Activated B cell treated with CpG ODN at 0.5 μM for 24 hours (primary cell): Measurements from ENCODE around the gene CDC14A. TPM values are rescaled to one million over a fixed set of nuclear protein-coding genes. Genes with fewer than 3 reads are reported as not detected.

Experiments used
- ATAC-seq: fragments of 200-7000 bp; cut with Tn5 transposase; one replicate; pipeline ENCODE4 v1.10.0; 2021; ENCODE audit warnings: low read depth, mild to moderate bottlenecking, moderate library complexity
- CTCF ChIA-PET: fragments of 350-600 bp; sonication (Branson Sonifier 250); formaldehyde crosslinking; loops from one replicate; lab custom pipeline; 2021; ENCODE audit warnings: antibody characterized with exemption; lab: Charles Lee
- POLR2A ChIA-PET: fragments of 350-600 bp; sonication (Branson Sonifier 250); formaldehyde crosslinking; loops from one replicate; lab custom pipeline; 2021; ENCODE audit warnings: antibody characterized with exemption; lab: Charles Lee
- DNase-seq: peaks from one replicate; pipeline ENCODE4 v3.0.0; 2022
- H3K27ac Mint-ChIP-seq: one replicate; pipeline ENCODE4 v1.8.0; 2020; ENCODE audit warnings: mixed read lengths
- H3K27me3 Mint-ChIP-seq: one replicate; pipeline ENCODE4 v1.8.0; 2021; ENCODE audit warnings: mixed read lengths
- H3K36me3 Mint-ChIP-seq: one replicate; pipeline ENCODE4 v1.8.0; 2021; ENCODE audit warnings: low read depth, mixed read lengths
- H3K4me1 Mint-ChIP-seq: one replicate; pipeline ENCODE4 v1.8.0; 2021; ENCODE audit warnings: mixed read lengths
- H3K4me3 Mint-ChIP-seq: one replicate; pipeline ENCODE4 v1.8.0; 2020; ENCODE audit warnings: mild to moderate bottlenecking, mixed read lengths
- H3K9me3 Mint-ChIP-seq: one replicate; pipeline ENCODE4 v1.8.0; 2020; ENCODE audit warnings: mixed read lengths
- CTCF ChIP-seq: fragments of 200-600 bp; IDR thresholded peaks from one replicate; pipeline ENCODE4 v1.8.0; 2022; ENCODE audit warnings: antibody characterized with exemption, mild to moderate bottlenecking
- intact Hi-C: fragments of 100-400 bp; cut with micrococcal nuclease; formaldehyde crosslinking; loops from one replicate; pipeline ENCODE4 v1.15.1; 2024
- total RNA-seq: library from RNA; stranded (reverse); gene quantifications from 2 replicates; pipeline ENCODE4 v1.2.3, GENCODE V29; 2022

CDC14A gene
- total RNA-seq, 1 donor from 2014 or later: 16.8 TPM

- H3K27me3 Mint-ChIP-seq: no peaks in the 10 kb centered on the region
- no peak for DNase-seq
- ATAC-seq: no peak
- H3K4me3 Mint-ChIP-seq: no peak overlapping the region
- H3K27ac Mint-ChIP-seq: no peak overlapping the region
- intact Hi-C loops: no loop called here
- CTCF ChIA-PET: interaction anchor here (1.6 kb wide), 1 partner anchor 22 kb away, joined by 7 read pairs; no protein-coding TSS in a partner anchor
- TF ChIP-seq CTCF: no peak
- H3K4me1 Mint-ChIP-seq: peaks cover 6% of the 10 kb centered on the region
- POLR2A ChIA-PET: no interaction called here
- no peaks in the 10 kb centered on the region for H3K9me3 Mint-ChIP-seq
- H3K36me3 Mint-ChIP-seq: peaks cover 23% of the 10 kb centered on the region
Measured at GRCh38 chr1:100433563-100433962, 81.3 kb downstream of the CDC14A start.

DNA sequence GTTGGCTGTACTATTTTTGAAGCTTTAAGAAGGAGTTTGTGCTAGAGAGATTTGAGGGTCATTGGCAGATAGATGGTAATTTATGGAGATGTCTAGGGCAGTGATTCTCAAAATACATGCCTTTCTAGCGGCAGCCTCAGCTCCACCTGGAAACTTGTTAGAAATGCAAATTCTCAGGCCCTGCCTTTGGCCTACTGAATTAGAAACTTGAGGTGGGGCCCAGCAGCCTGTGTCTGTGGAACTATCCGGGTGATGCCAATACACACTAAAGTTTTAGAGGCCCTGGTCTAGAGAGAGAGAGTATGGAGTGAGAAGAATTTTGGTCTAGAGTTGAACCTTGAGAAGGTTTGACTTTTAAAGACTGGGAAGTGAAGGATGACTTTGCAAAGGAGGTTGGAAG is 82.5 kb downstream of the CDC14A start:
- Mint-ChIP-seq H3K27ac (no peak overlapping the region), H3K36me3 (peaks cover 28% of the 10 kb centered on the region), H3K9me3 (no peaks in the 10 kb centered on the region), H3K4me1 (peaks cover 7% of the 10 kb centered on the region), H3K27me3 (no peaks in the 10 kb centered on the region), H3K4me3 (no peak overlapping the region)
- DNase-seq (no peak), ATAC-seq (no peak)
- CTCF ChIA-PET: no interaction called here
- POLR2A ChIA-PET: no interaction called here
- intact Hi-C loops: no loop called here
- TF ChIP-seq CTCF: no peak

- Mint-ChIP-seq H3K27ac (no peak overlapping the region), H3K4me3 (no peak overlapping the region), H3K36me3 (peaks cover 22% of the 10 kb centered on the region), H3K27me3 (no peaks in the 10 kb centered on the region), H3K9me3 (no peaks in the 10 kb centered on the region), H3K4me1 (peaks cover 19% of the 10 kb centered on the region)
- no peak for ATAC-seq
- no peak for DNase-seq
- intact Hi-C loops: no loop called here
- POLR2A ChIA-PET: interaction anchor here (0.6 kb wide), 2 partner anchors 228 to 625 kb away, joined by 3 to 8 read pairs; no protein-coding TSS in a partner anchor
- TF ChIP-seq CTCF: no peak
- CTCF ChIA-PET: no interaction called here
Measured at GRCh38 chr1:100438375-100438774, 86.1 kb downstream of the CDC14A start.

DNA sequence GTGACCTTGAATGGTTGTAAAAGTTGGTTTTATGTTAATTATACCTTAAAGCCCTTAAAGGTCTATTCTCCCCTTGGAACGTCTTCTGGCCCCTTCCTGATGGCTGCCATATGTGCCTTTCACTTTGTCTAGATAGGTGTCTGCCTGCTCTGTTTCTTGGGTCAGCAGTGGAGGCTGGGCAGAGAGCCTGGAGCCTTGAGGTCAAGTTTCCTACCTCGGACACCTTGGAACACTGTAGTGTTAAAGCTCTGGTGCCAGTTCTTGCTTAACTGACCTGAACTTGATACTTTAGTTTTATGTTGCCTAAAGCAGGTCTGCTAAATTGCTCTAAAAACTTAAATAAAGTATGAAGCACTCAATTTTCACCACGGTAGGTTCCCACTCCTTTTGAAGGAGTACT is 86.5 kb downstream of the CDC14A start:
- ChIA-PET CTCF (interaction anchor here (1.1 kb wide), 1 partner anchor 54 kb away, joined by 4 read pairs; no protein-coding TSS in a partner anchor), POLR2A (interaction anchor here (0.6 kb wide), 2 partner anchors 229 to 625 kb away, joined by 3 to 8 read pairs; no protein-coding TSS in a partner anchor)
- H3K4me3 Mint-ChIP-seq: no peak overlapping the region
- no peaks in the 10 kb centered on the region for H3K9me3 Mint-ChIP-seq
- peak overlapping the region; percentile 26 for H3K27ac Mint-ChIP-seq
- ATAC-seq: no peak
- intact Hi-C loops: no loop called here
- peaks cover 25% of the 10 kb centered on the region for H3K36me3 Mint-ChIP-seq
- peaks cover 22% of the 10 kb centered on the region for H3K4me1 Mint-ChIP-seq
- no peaks in the 10 kb centered on the region for H3K27me3 Mint-ChIP-seq
- no peak for DNase-seq
- TF ChIP-seq CTCF: no peak

- Mint-ChIP-seq H3K4me3 (no peak overlapping the region), H3K27ac (peak overlapping the region; percentile 7), H3K36me3 (peaks cover 30% of the 10 kb centered on the region), H3K4me1 (peaks cover 28% of the 10 kb centered on the region), H3K9me3 (no peaks in the 10 kb centered on the region), H3K27me3 (no peaks in the 10 kb centered on the region)
- TF ChIP-seq CTCF: no peak
- intact Hi-C loops: no loop called here
- ChIA-PET CTCF (no interaction called here), POLR2A (no interaction called here)
- ATAC-seq (peak; percentile 52), DNase-seq (no peak)
Measured at GRCh38 chr1:100440075-100440809, 87.9 kb downstream of the CDC14A start.
